D721Med (cell line): ENCODE results near the gene GPD1L.

ENCODE experiments used
- DNase-seq: peaks from one replicate; pipeline ENCODE4 v3.0.0; 2011; ENCODE audit warnings: low spot score; ENCODE audit not compliant: insufficient read length
- FAIRE-seq: peaks from 2 replicates; lab custom pipeline; 2011; peaks lifted over from hg19 to GRCh38; lab: Jason Lieb, UNC
- CTCF ChIP-seq: IDR thresholded peaks from 2 replicates; pipeline ENCODE4 v1.5.1; 2012; ENCODE audit warnings: mild to moderate bottlenecking, control low read depth; ENCODE audit not compliant: insufficient read depth; ENCODE audit errors: missing control alignments

GPD1L gene

GRCh38 chr3:32202496-32202895, 96.1 kb downstream of the GPD1L start:
- DNase-seq (no peak), FAIRE-seq (no peak)
- TF ChIP-seq CTCF: no peak

GRCh38 chr3:32203854-32204253, 97.4 kb downstream of the GPD1L start:
- no peak for FAIRE-seq
- no peak for DNase-seq

GRCh38 chr3:32208447-32208846, 102.0 kb downstream of the GPD1L start:
- TF ChIP-seq CTCF: no peak
- DNase-seq: no peak
- no peak for FAIRE-seq

More at GRCh38 chr3:32203854-32204253, 97.4 kb downstream of the GPD1L start:
- no peak for TF ChIP-seq CTCF

- DNase-seq (no peak), FAIRE-seq (no peak)
- TF ChIP-seq CTCF: no peak
Measured at GRCh38 chr3:32215185-32215584, 108.8 kb downstream of the GPD1L start.

GRCh38 chr3:32216172-32216783, 109.9 kb downstream of the GPD1L start:
- no peak for FAIRE-seq

GRCh38 chr3:32217339-32217738, 110.9 kb downstream of the GPD1L start:
- FAIRE-seq (no peak), DNase-seq (no peak)
- no peak for TF ChIP-seq CTCF

More at GRCh38 chr3:32216172-32216783, 109.9 kb downstream of the GPD1L start:
- TF ChIP-seq CTCF: no peak
- DNase-seq: no peak
